C4-2B (cell line): Measurements from ENCODE around the gene PDE6A.
"Not testable (repeated sequence)": the region's sequence is repeated elsewhere in the genome, so short reads cannot be mapped to it uniquely, and the experiment has no call there.

Source experiments
- H3K27ac ChIP-seq: fragments of 450-650 bp; 2 replicates; pipeline ENCODE4 v1.5.1; 2017
- ZFX ChIP-seq: fragments of 450-650 bp; IDR thresholded peaks from 2 replicates; pipeline ENCODE4 v1.6.1; 2017
- TF ChIP-seq, protein P1 (sequence below): fragments of 450-650 bp; conservative IDR thresholded peaks from 2 replicates; pipeline ENCODE4 v1.5.1; 2017; ENCODE audit warnings: mild to moderate bottlenecking

The PDE6A gene

DNA sequence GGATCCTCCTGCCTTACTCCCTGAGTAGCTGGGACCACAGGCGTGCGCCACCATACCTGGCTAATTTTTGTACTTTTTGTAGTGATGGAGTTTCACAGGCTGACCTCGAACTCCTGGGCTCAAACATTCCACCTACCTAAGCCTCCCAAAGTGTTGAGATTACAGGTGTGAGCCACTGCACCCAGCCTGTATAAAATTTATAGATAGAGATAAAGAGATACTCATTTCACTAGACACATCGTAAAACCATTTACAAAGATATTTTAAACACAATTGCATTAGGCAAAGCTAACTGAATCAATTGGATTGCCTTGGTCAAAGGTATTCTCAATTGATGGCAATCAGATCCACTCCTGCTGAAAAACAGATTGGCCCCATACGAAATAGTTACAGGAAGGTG is 52.0 kb downstream of the PDE6A start:
- H3K27ac ChIP-seq, result no peak overlapping the region
- TF ChIP-seq ZFX, result no peak
- TF ChIP-seq, protein P1, sequence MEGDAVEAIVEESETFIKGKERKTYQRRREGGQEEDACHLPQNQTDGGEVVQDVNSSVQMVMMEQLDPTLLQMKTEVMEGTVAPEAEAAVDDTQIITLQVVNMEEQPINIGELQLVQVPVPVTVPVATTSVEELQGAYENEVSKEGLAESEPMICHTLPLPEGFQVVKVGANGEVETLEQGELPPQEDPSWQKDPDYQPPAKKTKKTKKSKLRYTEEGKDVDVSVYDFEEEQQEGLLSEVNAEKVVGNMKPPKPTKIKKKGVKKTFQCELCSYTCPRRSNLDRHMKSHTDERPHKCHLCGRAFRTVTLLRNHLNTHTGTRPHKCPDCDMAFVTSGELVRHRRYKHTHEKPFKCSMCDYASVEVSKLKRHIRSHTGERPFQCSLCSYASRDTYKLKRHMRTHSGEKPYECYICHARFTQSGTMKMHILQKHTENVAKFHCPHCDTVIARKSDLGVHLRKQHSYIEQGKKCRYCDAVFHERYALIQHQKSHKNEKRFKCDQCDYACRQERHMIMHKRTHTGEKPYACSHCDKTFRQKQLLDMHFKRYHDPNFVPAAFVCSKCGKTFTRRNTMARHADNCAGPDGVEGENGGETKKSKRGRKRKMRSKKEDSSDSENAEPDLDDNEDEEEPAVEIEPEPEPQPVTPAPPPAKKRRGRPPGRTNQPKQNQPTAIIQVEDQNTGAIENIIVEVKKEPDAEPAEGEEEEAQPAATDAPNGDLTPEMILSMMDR, result no peak

DNA sequence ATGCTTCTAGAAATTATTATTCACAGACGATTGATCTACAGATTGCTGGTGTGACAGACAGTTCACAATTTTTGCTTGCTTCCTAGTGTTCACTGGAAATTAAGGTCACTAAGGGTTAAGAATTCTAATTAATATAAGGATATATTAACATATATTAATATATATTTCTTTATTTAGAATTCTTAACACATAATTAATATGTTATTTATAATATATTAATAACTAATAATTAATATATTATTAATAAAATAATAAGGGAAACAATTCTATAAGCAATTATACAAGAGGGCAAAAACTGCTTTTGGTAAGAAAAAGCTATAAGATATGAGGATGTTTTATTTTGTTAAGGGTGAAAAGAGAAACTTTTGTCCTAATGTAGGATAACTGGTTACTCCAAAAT is 56.3 kb downstream of the PDE6A start:
- no peak overlapping the region for H3K27ac ChIP-seq
- no peak for TF ChIP-seq ZFX
- TF ChIP-seq, protein P1, result no peak

DNA sequence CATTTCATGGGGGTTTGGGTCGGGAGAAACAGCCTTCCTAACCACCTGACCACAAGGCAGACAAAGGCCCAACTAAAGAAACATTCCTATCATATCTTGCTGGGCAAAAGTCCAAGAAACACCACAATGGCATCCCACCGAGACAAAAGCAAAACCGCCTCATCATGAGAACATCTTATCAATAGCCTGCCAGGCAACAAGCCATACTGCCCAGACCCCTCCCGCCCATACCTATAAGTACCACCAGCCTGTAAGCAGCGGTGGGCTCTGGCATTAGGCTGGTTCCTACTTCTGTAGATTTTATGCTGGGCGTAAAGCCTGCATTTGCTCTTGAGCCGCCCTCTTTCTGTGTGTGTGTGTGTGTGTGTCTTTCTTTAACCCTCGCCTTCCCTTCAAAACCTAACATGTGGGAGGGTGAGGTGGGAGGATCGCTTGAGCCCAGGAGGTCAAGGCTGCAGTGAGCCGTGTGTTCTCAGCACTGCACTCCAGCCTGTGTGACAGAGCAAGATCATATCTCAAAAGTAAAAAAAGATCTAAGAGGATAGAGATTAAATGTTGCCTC is 56.9 kb downstream of the PDE6A start:
- no peak overlapping the region for H3K27ac ChIP-seq
- TF ChIP-seq, protein P1, result no peak
- TF ChIP-seq ZFX, result no peak

DNA sequence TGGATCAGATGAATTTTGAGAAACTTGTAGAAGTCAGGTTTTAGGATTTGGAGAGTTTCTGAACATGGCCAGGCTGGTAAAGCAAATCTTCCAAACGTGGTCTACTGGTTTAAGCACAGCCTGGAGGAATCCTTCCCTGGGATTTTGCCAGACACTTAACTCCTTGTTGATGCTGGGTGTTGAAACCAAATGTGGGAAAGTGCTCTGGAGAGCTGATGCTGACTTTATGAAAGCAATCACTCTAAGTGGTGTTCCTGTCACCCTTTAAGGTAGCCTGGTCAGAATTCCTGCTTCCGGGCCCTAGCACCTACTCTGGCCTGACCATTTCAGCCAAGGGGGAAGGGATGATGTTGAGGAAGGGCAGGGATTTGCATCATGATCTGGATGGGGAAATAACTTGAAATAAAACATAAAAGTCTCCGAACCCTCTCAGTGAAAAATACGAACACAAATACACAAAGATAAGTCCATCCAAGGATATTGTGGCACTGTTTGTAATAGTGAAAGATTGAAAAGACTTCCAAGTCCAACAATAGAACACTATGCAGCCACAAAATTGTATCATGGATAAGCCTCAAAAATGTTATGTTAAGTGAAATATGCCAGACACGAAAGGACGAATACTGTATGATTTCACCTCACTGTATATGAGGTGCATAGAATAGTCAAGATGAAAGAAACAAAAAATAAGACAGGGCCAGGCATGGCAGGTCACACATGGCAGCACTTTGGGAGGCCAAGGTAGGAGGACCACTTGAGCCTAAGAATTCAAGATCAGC is 57.7 kb downstream of the PDE6A start:
- no peak overlapping the region for H3K27ac ChIP-seq
- TF ChIP-seq, protein P1, result no peak
- TF ChIP-seq ZFX, result no peak

DNA sequence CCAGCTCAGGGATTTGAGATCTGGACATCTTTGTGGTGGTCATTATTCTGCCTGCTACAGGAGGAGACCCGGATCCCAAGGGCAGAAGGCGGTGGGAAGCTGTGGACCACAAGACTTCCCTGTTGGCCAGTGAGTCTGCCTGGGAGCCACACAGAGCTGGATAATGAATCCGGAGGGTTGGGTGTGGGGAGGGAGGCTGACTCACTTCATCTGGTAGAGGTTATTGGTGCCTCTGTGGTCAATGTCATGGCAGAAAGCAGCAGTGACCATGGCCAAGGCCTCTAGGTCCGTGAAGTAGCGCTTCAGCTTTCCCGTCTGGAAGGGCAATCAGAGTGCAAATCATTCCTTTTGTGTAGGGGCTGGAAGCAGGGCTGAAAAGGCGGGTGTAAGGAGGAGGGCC is 58.5 kb downstream of the PDE6A start:
- TF ChIP-seq, protein P1, result no peak
- TF ChIP-seq ZFX, result no peak
- H3K27ac ChIP-seq, result no peak overlapping the region

DNA sequence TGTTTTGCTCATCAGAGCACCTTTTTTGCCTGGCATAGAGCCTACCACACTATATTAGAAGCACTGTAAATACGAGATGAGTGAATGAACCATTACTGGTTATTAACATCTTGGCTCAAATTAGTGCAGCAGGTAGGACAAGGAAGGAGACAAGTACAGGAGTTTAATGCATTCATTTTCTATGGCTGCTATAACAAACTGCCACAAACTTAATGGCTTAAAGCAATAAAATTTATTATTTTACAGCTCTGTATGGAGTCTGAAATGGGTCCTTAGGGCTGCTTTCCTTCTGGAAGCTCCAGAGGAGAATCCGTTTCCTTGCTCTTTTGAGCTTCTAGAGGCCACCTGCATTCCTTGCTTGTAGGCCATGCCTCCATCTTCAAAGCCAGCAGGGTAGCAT is 59.1 kb downstream of the PDE6A start:
- TF ChIP-seq ZFX, result no peak
- H3K27ac ChIP-seq, result no peak overlapping the region

DNA sequence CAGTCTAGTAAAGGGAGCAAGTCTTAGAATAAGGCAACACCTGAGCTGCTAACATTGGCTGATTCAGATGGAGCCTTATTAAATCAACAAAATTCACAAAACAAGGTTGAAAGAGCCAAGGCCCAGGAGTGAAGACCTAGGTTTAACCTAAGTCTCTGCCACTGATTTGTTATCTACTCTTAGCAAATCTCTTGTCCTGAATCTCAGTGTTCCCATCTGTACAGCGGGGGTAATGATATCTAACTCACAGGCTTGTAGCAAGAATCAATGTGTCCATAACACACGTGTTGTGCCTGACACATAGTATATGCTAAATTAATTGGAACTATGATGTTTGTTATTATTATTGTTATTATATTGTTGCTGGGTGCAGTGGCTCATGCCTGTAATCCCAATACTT is 61.0 kb downstream of the PDE6A start:
- H3K27ac ChIP-seq, result no peak overlapping the region

DNA sequence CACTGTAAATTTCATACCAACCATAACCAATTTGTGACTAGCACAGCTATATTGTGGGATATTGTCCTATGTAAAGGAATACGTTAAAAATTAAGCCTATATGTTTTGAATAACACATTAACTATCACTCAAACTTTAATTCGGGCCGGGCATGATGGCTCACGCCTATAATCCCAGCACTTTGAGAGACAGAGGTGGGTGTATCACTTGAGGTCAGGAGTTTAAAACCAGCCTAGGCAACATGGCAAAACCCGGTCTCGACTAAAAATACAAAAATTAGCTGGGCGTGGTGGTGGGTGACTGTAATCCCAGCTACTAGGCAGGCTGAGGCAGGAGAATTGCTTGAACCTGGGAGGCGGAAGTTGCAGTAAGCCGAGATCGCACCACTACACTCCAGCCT is 62.0 kb downstream of the PDE6A start:
- not testable (repeated sequence) for H3K27ac ChIP-seq

More for the DNA sequence above, 61.0 kb downstream of the PDE6A start:
- TF ChIP-seq, protein P1, result no peak
- no peak for TF ChIP-seq ZFX
